Erythroblast (primary cell): ENCODE measurements around the gene SNX32.

ENCODE experiments used
- GATA1 ChIP-seq: IDR thresholded peaks from 2 replicates; pipeline ENCODE4 v1.6.1; 2011; ENCODE audit warnings: low read depth, mild to moderate bottlenecking, control low read depth, low read length, moderate library complexity
- POLR2A ChIP-seq: IDR thresholded peaks from 2 replicates; pipeline ENCODE4 v1.6.1; 2011; ENCODE audit warnings: mild to moderate bottlenecking, low read length

- TF ChIP-seq POLR2A (no peak), GATA1 (no peak)
These were observed 50.9 kb downstream of the SNX32 start for GRCh38 chr11:65884716-65885092.
